NOMO-1 treated with DMSO at 0.1 percent for 48 hours (cell line): Measurements from ENCODE around the gene SBF1.

ENCODE experiments used
- DNase-seq: peaks from one replicate; lab custom pipeline; 2025; ENCODE audit not compliant: unreplicated experiment; lab: John Stamatoyannopoulos, UW

The SBF1 gene

GRCh38 chr22:50469377-50470305 lies 5.2 kb downstream of the SBF1 start:
- DNase-seq, result peak; percentile 81

- no peak for DNase-seq
Observed at GRCh38 chr22:50468626-50469025, 6.2 kb downstream of the SBF1 start.

GRCh38 chr22:50467773-50468440 lies 6.9 kb downstream of the SBF1 start:
- no peak for DNase-seq

- no peak for DNase-seq
Observed at GRCh38 chr22:50467341-50467740, 7.5 kb downstream of the SBF1 start.

GRCh38 chr22:50465066-50465930 lies 9.5 kb downstream of the SBF1 start:
- DNase-seq, result no peak

- no peak for DNase-seq
Observed at GRCh38 chr22:50464451-50464850, 10.4 kb downstream of the SBF1 start.

- DNase-seq, result no peak
Observed at GRCh38 chr22:50463188-50463900, 11.5 kb downstream of the SBF1 start.

- no peak for DNase-seq
Observed at GRCh38 chr22:50461979-50462540, 12.8 kb downstream of the SBF1 start.

- DNase-seq, result no peak
Observed at GRCh38 chr22:50461536-50461935, 13.3 kb downstream of the SBF1 start.

GRCh38 chr22:50460938-50461337 lies 13.9 kb downstream of the SBF1 start:
- DNase-seq, result no peak

GRCh38 chr22:50459496-50460140 lies 15.2 kb downstream of the SBF1 start:
- DNase-seq, result no peak

GRCh38 chr22:50459016-50459415 lies 15.8 kb downstream of the SBF1 start:
- no peak for DNase-seq

- DNase-seq, result no peak
Observed at GRCh38 chr22:50456466-50457234, 18.2 kb downstream of the SBF1 start.

GRCh38 chr22:50456026-50456425 lies 18.8 kb downstream of the SBF1 start:
- no peak for DNase-seq

GRCh38 chr22:50455201-50455600 lies 19.6 kb downstream of the SBF1 start:
- no peak for DNase-seq

GRCh38 chr22:50454556-50455075 lies 20.2 kb downstream of the SBF1 start:
- no peak for DNase-seq

- no peak for DNase-seq
Observed at GRCh38 chr22:50452649-50453048, 22.2 kb downstream of the SBF1 start.

GRCh38 chr22:50447576-50448551 lies 27.0 kb downstream of the SBF1 start:
- no peak for DNase-seq
